HEK293T (cell line): Measurements from ENCODE around the gene MGAT5.

Experiments
- CTCF ChIA-PET: fragments of 350-600 bp; formaldehyde crosslinking; extraction: SDS; loops from one replicate; lab custom pipeline; 2021; ENCODE audit warnings: antibody characterized with exemption, inconsistent platforms; lab: Yijun Ruan, JAX
- POLR2A ChIA-PET: fragments of 350-600 bp; formaldehyde crosslinking; extraction: SDS; loops from one replicate; lab custom pipeline; 2020; ENCODE audit warnings: antibody characterized with exemption, inconsistent platforms; lab: Yijun Ruan, JAX
- DNase-seq: peaks from one replicate; pipeline ENCODE4 v3.0.0; 2012; ENCODE audit warnings: mixed read lengths; ENCODE audit errors: extremely low spot score
- ARNT ChIP-seq: fragments of 450-650 bp; IDR thresholded peaks from 2 replicates; pipeline ENCODE4 v1.6.1; 2017; ENCODE audit warnings: mild to moderate bottlenecking
- BHLHE40 ChIP-seq: fragments of 450-650 bp; IDR thresholded peaks from 2 replicates; pipeline ENCODE4 v1.6.1; 2016; ENCODE audit warnings: mild to moderate bottlenecking, moderate library complexity, borderline replicate concordance
- CTBP1 ChIP-seq: fragments of 450-650 bp; IDR thresholded peaks from 2 replicates; pipeline ENCODE4 v1.6.1; 2016; ENCODE audit warnings: borderline replicate concordance
- ELF4 ChIP-seq: fragments of 450-650 bp; IDR thresholded peaks from 2 replicates; pipeline ENCODE4 v1.6.1; 2017; ENCODE audit warnings: antibody characterized with exemption
- FOXA1 ChIP-seq: fragments of 450-650 bp; IDR thresholded peaks from 2 replicates; pipeline ENCODE4 v1.6.1; 2016; ENCODE audit warnings: mild to moderate bottlenecking
- FOXK2 ChIP-seq: fragments of 450-650 bp; IDR thresholded peaks from 2 replicates; pipeline ENCODE4 v1.6.1; 2016; ENCODE audit warnings: mild to moderate bottlenecking
- FOXM1 ChIP-seq: fragments of 450-650 bp; IDR thresholded peaks from 2 replicates; pipeline ENCODE4 v1.6.1; 2017; ENCODE audit warnings: mild to moderate bottlenecking, borderline replicate concordance
- HDGF ChIP-seq: fragments of 450-650 bp; IDR thresholded peaks from 2 replicates; pipeline ENCODE4 v1.6.1; 2017; ENCODE audit warnings: antibody characterized with exemption, borderline replicate concordance
- L3MBTL2 ChIP-seq: fragments of 450-650 bp; conservative IDR thresholded peaks from 2 replicates; pipeline ENCODE4 v1.6.1; 2016; ENCODE audit warnings: mild to moderate bottlenecking
- LEF1 ChIP-seq: fragments of 450-650 bp; IDR thresholded peaks from 2 replicates; pipeline ENCODE4 v1.6.1; 2017; ENCODE audit warnings: mild to moderate bottlenecking, borderline replicate concordance
- NFRKB ChIP-seq: fragments of 450-650 bp; IDR thresholded peaks from 2 replicates; pipeline ENCODE4 v1.6.1; 2016; ENCODE audit warnings: mild to moderate bottlenecking, moderate library complexity
- PKNOX1 ChIP-seq: fragments of 450-650 bp; IDR thresholded peaks from 2 replicates; pipeline ENCODE4 v1.6.1; 2016
- SP1 ChIP-seq: fragments of 450-650 bp; IDR thresholded peaks from 2 replicates; pipeline ENCODE4 v1.6.1; 2017
- SUZ12 ChIP-seq: fragments of 450-650 bp; IDR thresholded peaks from 2 replicates; pipeline ENCODE4 v1.6.1; 2016; ENCODE audit warnings: mild to moderate bottlenecking
- TARDBP ChIP-seq: fragments of 450-650 bp; IDR thresholded peaks from 2 replicates; pipeline ENCODE4 v1.6.1; 2016
- ZNF384 ChIP-seq: fragments of 450-650 bp; IDR thresholded peaks from 2 replicates; pipeline ENCODE4 v1.6.1; 2016

MGAT5 gene

GRCh38 chr2:134283661-134284060 lies 29.8 kb downstream of the MGAT5 start:
- DNase-seq = no peak
- POLR2A ChIA-PET = no interaction called here
- TF ChIP-seq SP1 = no peak
- TF ChIP-seq BHLHE40 = no peak
- TF ChIP-seq PKNOX1 = no peak
- TF ChIP-seq NFRKB = no peak
- TF ChIP-seq FOXK2 = no peak
- no peak for TF ChIP-seq ZNF384
- CTCF ChIA-PET = no interaction called here

- POLR2A ChIA-PET = no interaction called here
- CTCF ChIA-PET = no interaction called here
Observed at GRCh38 chr2:134284119-134284670, 30.3 kb downstream of the MGAT5 start.

GRCh38 chr2:134287323-134287722 lies 33.5 kb downstream of the MGAT5 start:
- CTCF ChIA-PET = no interaction called here
- POLR2A ChIA-PET = no interaction called here

More at GRCh38 chr2:134284119-134284670, 30.3 kb downstream of the MGAT5 start:
- TF ChIP-seq ARNT = no peak
- no peak for TF ChIP-seq SP1
- TF ChIP-seq NFRKB = no peak
- no peak for TF ChIP-seq L3MBTL2
- TF ChIP-seq CTBP1 = no peak
- no peak for TF ChIP-seq TARDBP
- TF ChIP-seq ELF4 = no peak
- no peak for TF ChIP-seq FOXM1
- TF ChIP-seq BHLHE40 = no peak
- no peak for TF ChIP-seq ZNF384
- TF ChIP-seq PKNOX1 = no peak
- TF ChIP-seq SUZ12 = no peak
- TF ChIP-seq FOXK2 = no peak
- TF ChIP-seq FOXA1 = no peak
- TF ChIP-seq HDGF = no peak
- TF ChIP-seq LEF1 = no peak
- no peak for DNase-seq

GRCh38 chr2:134288814-134289213 lies 34.9 kb downstream of the MGAT5 start:
- POLR2A ChIA-PET = no interaction called here
- CTCF ChIA-PET = no interaction called here

More at GRCh38 chr2:134287323-134287722, 33.5 kb downstream of the MGAT5 start:
- DNase-seq = no peak
- TF ChIP-seq ELF4 (no peak), SUZ12 (no peak), FOXA1 (no peak), SP1 (no peak), PKNOX1 (no peak), LEF1 (no peak), CTBP1 (no peak), HDGF (no peak), NFRKB (no peak), FOXK2 (no peak), BHLHE40 (no peak), ARNT (no peak), TARDBP (no peak), ZNF384 (no peak), FOXM1 (no peak), L3MBTL2 (no peak)

GRCh38 chr2:134289225-134289624 lies 35.4 kb downstream of the MGAT5 start:
- TF ChIP-seq ARNT = no peak
- TF ChIP-seq ZNF384 = no peak
- TF ChIP-seq SUZ12 = no peak
- TF ChIP-seq SP1 = no peak
- TF ChIP-seq BHLHE40 = no peak
- TF ChIP-seq FOXA1 = no peak
- no peak for TF ChIP-seq TARDBP
- CTCF ChIA-PET = no interaction called here

More at GRCh38 chr2:134288814-134289213, 34.9 kb downstream of the MGAT5 start:
- DNase-seq = no peak
- TF ChIP-seq PKNOX1 (no peak), FOXM1 (no peak), ARNT (no peak), FOXK2 (no peak), BHLHE40 (no peak), ZNF384 (no peak), SP1 (no peak), ELF4 (no peak), NFRKB (no peak), SUZ12 (no peak), L3MBTL2 (no peak), HDGF (no peak), TARDBP (no peak)

GRCh38 chr2:134290358-134290757 lies 36.5 kb downstream of the MGAT5 start:
- CTCF ChIA-PET = no interaction called here
- POLR2A ChIA-PET = no interaction called here
- no peak for DNase-seq
- TF ChIP-seq CTBP1 = no peak
- TF ChIP-seq FOXA1 = no peak
- no peak for TF ChIP-seq ZNF384
- TF ChIP-seq TARDBP = no peak

More at GRCh38 chr2:134289225-134289624, 35.4 kb downstream of the MGAT5 start:
- DNase-seq = no peak
- POLR2A ChIA-PET = no interaction called here
